MCF 10A (cell line): ENCODE data around the gene GPSM3. TPM values are rescaled to one million over a fixed set of nuclear protein-coding genes. Genes with fewer than 3 reads are reported as not detected.
"Not testable (repeated sequence)": the region's sequence is repeated elsewhere in the genome, so short reads cannot be mapped to it uniquely, and the experiment has no call there.

Experiments
- BruUV-seq: library from RNA; stranded (reverse); fragments of 400-500 nt; replicated peaks from 2 replicates; lab custom pipeline; 2021; lab: Mats Ljungman, UMichigan
- CTCF ChIA-PET: fragments of 300-600 bp; sonication (Branson Sonifier 250); formaldehyde crosslinking; extraction: SDS; loops from one replicate; lab custom pipeline; 2021; ENCODE audit warnings: antibody characterized with exemption, inconsistent platforms; lab: Yijun Ruan, JAX
- POLR2A ChIA-PET: fragments of 300-600, 350-650 bp; sonication (Branson Sonifier 250); formaldehyde crosslinking; extraction: SDS; loops from one replicate; lab custom pipeline; 2020; ENCODE audit warnings: antibody characterized with exemption, inconsistent platforms; lab: Yijun Ruan, JAX
- DNase-seq: peaks from one replicate; pipeline ENCODE4 v3.0.0-alpha.2; 2018; ENCODE audit not compliant: unreplicated experiment
- H3K27ac Mint-ChIP-seq: one replicate; pipeline ENCODE4 v1.8.0; 2022; ENCODE audit warnings: mild to moderate bottlenecking, low read depth, mixed read lengths; ENCODE audit not compliant: unreplicated experiment
- H3K27me3 Mint-ChIP-seq: one replicate; pipeline ENCODE4 v1.8.0; 2022; ENCODE audit warnings: mixed read lengths; ENCODE audit not compliant: insufficient read depth, unreplicated experiment
- H3K36me3 Mint-ChIP-seq: one replicate; pipeline ENCODE4 v1.8.0; 2022; ENCODE audit warnings: mild to moderate bottlenecking, moderate library complexity, mixed read lengths; ENCODE audit not compliant: insufficient read depth, unreplicated experiment
- H3K4me1 Mint-ChIP-seq: one replicate; pipeline ENCODE4 v1.8.0; 2022; ENCODE audit warnings: mixed read lengths; ENCODE audit not compliant: insufficient read depth, unreplicated experiment
- H3K4me3 Mint-ChIP-seq: one replicate; pipeline ENCODE4 v1.8.0; 2022; ENCODE audit warnings: mild to moderate bottlenecking, moderate library complexity, mixed read lengths; ENCODE audit not compliant: unreplicated experiment
- H3K9me3 Mint-ChIP-seq: one replicate; pipeline ENCODE4 v1.8.0; 2022; ENCODE audit warnings: mixed read lengths; ENCODE audit not compliant: unreplicated experiment
- intact Hi-C: fragments of 100-400 bp; cut with micrococcal nuclease; formaldehyde crosslinking; loops from 2 replicates; pipeline ENCODE4 v1.14.1; 2022
- microRNA-seq: library from miRNA; unstranded; fragments of <30 nt; microRNA quantifications from one replicate; pipeline ENCODE4 v1.2.0, GENCODE V29; 2022
- total RNA-seq: library from RNA; stranded (reverse); gene quantifications from 2 replicates; pipeline ENCODE4 v1.2.3, GENCODE V29; 2022
- TF ChIP-seq, protein P1 (sequence below): fragments of 200-600 bp; IDR thresholded peaks from one replicate; pipeline ENCODE4 v1.8.0; 2022; ENCODE audit warnings: antibody characterized with exemption, mild to moderate bottlenecking; ENCODE audit not compliant: unreplicated experiment

GPSM3 gene
- total RNA-seq, 1 experiment from 2014 or later = 0.84 TPM

GRCh38 chr6:32147401-32148132 lies 44.9 kb downstream of the GPSM3 start:
- ChIA-PET CTCF (interaction anchor here (2.2 kb wide), 1 partner anchor 29 kb away, joined by 6 read pairs; no protein-coding TSS in a partner anchor), POLR2A (interaction anchor here (0.6 to 0.7 kb wide), 3 partner anchors 37 to 531 kb away, joined by 3 to 4 read pairs (median 3); partner anchors contain the start of gene NEU1)
- intact Hi-C loops = no loop called here
- BruUV-seq = no TSS peak
- Mint-ChIP-seq H3K36me3 (no peaks in the 10 kb centered on the region), H3K27ac (no peak overlapping the region), H3K27me3 (no peaks in the 10 kb centered on the region), H3K9me3 (no peaks in the 10 kb centered on the region), H3K4me1 (peaks cover 15% of the 10 kb centered on the region), H3K4me3 (no peak overlapping the region)
- DNase-seq = no peak
- TF ChIP-seq, protein P1, sequence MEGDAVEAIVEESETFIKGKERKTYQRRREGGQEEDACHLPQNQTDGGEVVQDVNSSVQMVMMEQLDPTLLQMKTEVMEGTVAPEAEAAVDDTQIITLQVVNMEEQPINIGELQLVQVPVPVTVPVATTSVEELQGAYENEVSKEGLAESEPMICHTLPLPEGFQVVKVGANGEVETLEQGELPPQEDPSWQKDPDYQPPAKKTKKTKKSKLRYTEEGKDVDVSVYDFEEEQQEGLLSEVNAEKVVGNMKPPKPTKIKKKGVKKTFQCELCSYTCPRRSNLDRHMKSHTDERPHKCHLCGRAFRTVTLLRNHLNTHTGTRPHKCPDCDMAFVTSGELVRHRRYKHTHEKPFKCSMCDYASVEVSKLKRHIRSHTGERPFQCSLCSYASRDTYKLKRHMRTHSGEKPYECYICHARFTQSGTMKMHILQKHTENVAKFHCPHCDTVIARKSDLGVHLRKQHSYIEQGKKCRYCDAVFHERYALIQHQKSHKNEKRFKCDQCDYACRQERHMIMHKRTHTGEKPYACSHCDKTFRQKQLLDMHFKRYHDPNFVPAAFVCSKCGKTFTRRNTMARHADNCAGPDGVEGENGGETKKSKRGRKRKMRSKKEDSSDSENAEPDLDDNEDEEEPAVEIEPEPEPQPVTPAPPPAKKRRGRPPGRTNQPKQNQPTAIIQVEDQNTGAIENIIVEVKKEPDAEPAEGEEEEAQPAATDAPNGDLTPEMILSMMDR = no peak

- no peaks in the 10 kb centered on the region for H3K36me3 Mint-ChIP-seq
- no peak overlapping the region for H3K4me3 Mint-ChIP-seq
- no peaks in the 10 kb centered on the region for H3K27me3 Mint-ChIP-seq
- CTCF ChIA-PET = interaction anchor here (0.6 to 2.2 kb wide), 2 partner anchors 28 to 100 kb away, joined by 3 to 6 read pairs; no protein-coding TSS in a partner anchor
- POLR2A ChIA-PET = interaction anchor here (0.6 to 1.7 kb wide), 5 partner anchors 16 to 196 kb away, joined by 3 to 10 read pairs (median 3); partner anchors contain the start of gene FKBPL
- no peak for DNase-seq
- intact Hi-C loops = no loop called here
- H3K4me1 Mint-ChIP-seq = peaks cover 15% of the 10 kb centered on the region
- H3K27ac Mint-ChIP-seq = no peak overlapping the region
- BruUV-seq = no TSS peak
- TF ChIP-seq, protein P1 = no peak
- no peaks in the 10 kb centered on the region for H3K9me3 Mint-ChIP-seq
These were observed 45.8 kb downstream of the GPSM3 start for GRCh38 chr6:32146687-32147086.

- ChIA-PET CTCF (interaction anchor here (0.5 to 2.2 kb wide), 5 partner anchors 8 to 715 kb away, joined by 3 to 6 read pairs (median 3); no protein-coding TSS in a partner anchor), POLR2A (interaction anchor here (0.6 to 1.7 kb wide), 6 partner anchors 10 to 196 kb away, joined by 3 to 10 read pairs (median 3); partner anchors contain the start of gene FKBPL)
- no peaks in the 10 kb centered on the region for H3K27me3 Mint-ChIP-seq
- H3K36me3 Mint-ChIP-seq = no peaks in the 10 kb centered on the region
- TF ChIP-seq, protein P1 = no peak
- no TSS peak for BruUV-seq
- intact Hi-C loops = no loop called here
- H3K4me1 Mint-ChIP-seq = peaks cover 12% of the 10 kb centered on the region
- no peaks in the 10 kb centered on the region for H3K9me3 Mint-ChIP-seq
- DNase-seq = no peak
- H3K4me3 Mint-ChIP-seq = no peak overlapping the region
- H3K27ac Mint-ChIP-seq = no peak overlapping the region
These were observed 46.2 kb downstream of the GPSM3 start for GRCh38 chr6:32146287-32146686.

GRCh38 chr6:32144238-32144637 lies 48.2 kb downstream of the GPSM3 start:
- H3K36me3 Mint-ChIP-seq, intact Hi-C loops, H3K4me3 Mint-ChIP-seq, DNase-seq, BruUV-seq, H3K27ac Mint-ChIP-seq, H3K4me1 Mint-ChIP-seq, H3K27me3 Mint-ChIP-seq, H3K9me3 Mint-ChIP-seq: not testable (repeated sequence)
- ChIA-PET CTCF (interaction anchor here (0.7 to 1.5 kb wide), 2 partner anchors 25 to 96 kb away, joined by 3 to 5 read pairs; no protein-coding TSS in a partner anchor), POLR2A (interaction anchor here (1.0 kb wide), 1 partner anchor 14 kb away, joined by 3 read pairs; the partner anchor contains the start of gene FKBPL)

Small RNA genes lying within 50 kb of the gene (microRNA-seq; reads per million reads assigned to microRNA genes)
- gene MIR6721 (1.9 reads per million, percentile 13 among the genes with 10 or more reads in this experiment), gene MIR6833 (not detected)

Other genes with a start within 250 kb of the GPSM3 start
- 24.5 and 24.6 TPM in 2 replicates for gene CFB, start 246.5 kb downstream of the GPSM3 start, total RNA-seq
- 90.7 and 113 TPM in 2 replicates for gene NELFE, start 233.7 kb downstream of the GPSM3 start, total RNA-seq
- gene SKIC2, start 233.5 kb downstream of the GPSM3 start, total RNA-seq = 53.1 and 66.2 TPM in 2 replicates
- 39.1 and 41.4 TPM in 2 replicates for gene DXO, start 220.5 kb downstream of the GPSM3 start, total RNA-seq
- 7.7 and 16.2 TPM in 2 replicates for gene C4A, start 210.6 kb downstream of the GPSM3 start, total RNA-seq
- gene C4B, start 177.8 kb downstream of the GPSM3 start, total RNA-seq = 7.7 and 12.7 TPM in 2 replicates
- 0.33 and 0.88 TPM in 2 replicates for gene CYP21A2, start 154.2 kb downstream of the GPSM3 start, total RNA-seq
- 3.0 and 4.3 TPM in 2 replicates for gene TNXB, start 83.3 kb downstream of the GPSM3 start, total RNA-seq
- gene ATF6B, start 64.4 kb downstream of the GPSM3 start, total RNA-seq = 65.6 and 86.5 TPM in 2 replicates
- gene FKBPL, start 62.4 kb downstream of the GPSM3 start, total RNA-seq = 4.8 and 5.8 TPM in 2 replicates
- gene PRRT1, start 40.7 kb downstream of the GPSM3 start, total RNA-seq = 0.17 and 0.19 TPM in 2 replicates
- gene PPT2, start 38.5 kb downstream of the GPSM3 start, total RNA-seq = 3.7 and 5.4 TPM in 2 replicates
- 3.1 and 6.7 TPM in 2 replicates for gene EGFL8, start 28.0 kb downstream of the GPSM3 start, total RNA-seq
- 37.8 and 43.4 TPM in 2 replicates for gene AGPAT1, start 16.6 kb downstream of the GPSM3 start, total RNA-seq
- 28.1 and 29.6 TPM in 2 replicates for gene RNF5, start 14.2 kb downstream of the GPSM3 start, total RNA-seq
- gene AGER, start 8.4 kb downstream of the GPSM3 start, total RNA-seq = 8.0 and 8.4 TPM in 2 replicates
- 48.1 and 49.2 TPM in 2 replicates for gene PBX2, start 2.4 kb downstream of the GPSM3 start, total RNA-seq
- not detected in 2 replicates for gene NOTCH4, start 31.4 kb upstream of the GPSM3 start, total RNA-seq
- gene TSBP1, start 179.3 kb upstream of the GPSM3 start, total RNA-seq = not detected in 2 replicates
- gene BTNL2, start 214.5 kb upstream of the GPSM3 start, total RNA-seq = not detected in 2 replicates
- not detected in 2 replicates for gene HLA-DRA, start 247.2 kb upstream of the GPSM3 start, total RNA-seq